B cell (primary cell): ENCODE measurements around the gene GALM. TPM values are rescaled to one million over a fixed set of nuclear protein-coding genes. Genes with fewer than 3 reads are reported as not detected.

ENCODE experiments used
- ATAC-seq: fragments of 200-7000 bp; cut with Tn5 transposase; one replicate; pipeline ENCODE4 v1.10.0; 2021; ENCODE audit warnings: low read depth, mild to moderate bottlenecking, moderate number of reproducible peaks, moderate library complexity
- CTCF ChIA-PET: fragments of 350-600 bp; sonication (Branson Sonifier 250); formaldehyde crosslinking; loops from one replicate; lab custom pipeline; 2021; ENCODE audit warnings: antibody characterized with exemption, inconsistent platforms; lab: Charles Lee
- POLR2A ChIA-PET: fragments of 350-600 bp; sonication (Branson Sonifier 250); formaldehyde crosslinking; loops from one replicate; lab custom pipeline; 2021; ENCODE audit warnings: antibody characterized with exemption; lab: Charles Lee
- DNase-seq: peaks from one replicate; pipeline ENCODE4 v3.0.0; 2013
- H2AFZ ChIP-seq: 2 replicates; pipeline ENCODE4 v1.6.1; 2012; ENCODE audit warnings: mild to moderate bottlenecking, low read depth, low read length; ENCODE audit not compliant: insufficient read depth, poor library complexity, severe bottlenecking
- H3K27ac ChIP-seq, 2 donors: 1 replicate in 1 of 2; 2 replicates in 1 of 2; pipeline ENCODE4 v1.5.1; 2012 to 2013; ENCODE audit warnings: low read length in 2 of 2, mild to moderate bottlenecking in 2 of 2, moderate library complexity in 1 of 2
- H3K27me3 ChIP-seq, 4 experiments: fragments of 200-600 bp in 1 of 4; sonication (generic) in 1 of 4; replicated peaks in 1 of 4; 1 replicate in 2 of 4; 2 replicates in 2 of 4; pipeline versions ENCODE4 v1.6.1 to v1.7.0; 2013 to 2016; ENCODE audit warnings: low read length in 3 of 4, mild to moderate bottlenecking in 2 of 4, mixed read lengths in 1 of 4, moderate library complexity in 1 of 4; ENCODE audit not compliant: insufficient read depth in 4 of 4, control insufficient read depth in 3 of 4; ENCODE audit errors: control extremely low read depth in 1 of 4
- H3K36me3 ChIP-seq, 2 experiments: replicated peaks in 1 of 2; 1 replicate in 1 of 2; 2 replicates in 1 of 2; pipeline versions ENCODE4 v1.6.1 to v1.7.1; 2013; ENCODE audit warnings: low read length in 1 of 2; ENCODE audit not compliant: insufficient read depth in 2 of 2, control insufficient read depth in 1 of 2; ENCODE audit errors: control extremely low read depth in 1 of 2, extremely low read depth in 1 of 2
- H3K4me1 ChIP-seq, 2 donors: fragments of 200-600 bp in 1 of 2; sonication (generic) in 1 of 2; 1 replicate in 1 of 2; 2 replicates in 1 of 2; pipeline versions ENCODE4 v1.5.1 to v1.6.1; 2013 to 2017; ENCODE audit warnings: low read length in 2 of 2; ENCODE audit not compliant: control insufficient read depth in 2 of 2, insufficient read depth in 2 of 2
- H3K4me2 ChIP-seq: replicated peaks from 2 replicates; pipeline ENCODE3; 2012; ENCODE audit warnings: mild to moderate bottlenecking, low read depth, low read length; ENCODE audit not compliant: poor library complexity, severe bottlenecking
- H3K4me3 ChIP-seq, 5 experiments: fragments of 200-600 bp in 1 of 5; sonication (generic) in 1 of 5; 1 replicate in 3 of 5; 2 replicates in 2 of 5; pipeline versions ENCODE4 v1.5.1 to v1.7.0; 2011 to 2016; ENCODE audit warnings: low read length in 4 of 5, mild to moderate bottlenecking in 4 of 5, low read depth in 2 of 5, control low read depth in 1 of 5, moderate library complexity in 1 of 5; ENCODE audit not compliant: insufficient read depth in 1 of 5; ENCODE audit errors: control extremely low read depth in 1 of 5, extremely low read depth in 1 of 5
- H3K79me2 ChIP-seq: fragments of 200-600 bp; sonication (generic); one replicate; pipeline ENCODE4 v1.6.0; 2016; ENCODE audit warnings: low read length; ENCODE audit not compliant: control insufficient read depth, insufficient read depth
- H3K9ac ChIP-seq: fragments of 200-600 bp; sonication (generic); 2 replicates; pipeline ENCODE4 v1.6.1; 2017; ENCODE audit warnings: mild to moderate bottlenecking, low read length, moderate library complexity
- H3K9me3 ChIP-seq, 3 donors: one replicate each; pipeline versions ENCODE4 v1.6.1 to v1.7.1; 2013; ENCODE audit warnings: low read length in 2 of 3; ENCODE audit not compliant: control insufficient read depth in 2 of 3, insufficient read depth in 1 of 3; ENCODE audit errors: control extremely low read depth in 1 of 3
- H4K20me1 ChIP-seq: 2 replicates; pipeline ENCODE4 v1.6.0; 2012; ENCODE audit warnings: mild to moderate bottlenecking, low read length; ENCODE audit not compliant: insufficient read depth, control insufficient read depth, poor library complexity, severe bottlenecking
- H3K27ac Mint-ChIP-seq: one replicate; pipeline ENCODE4 v1.8.0; 2021; ENCODE audit warnings: mixed read lengths
- H3K27me3 Mint-ChIP-seq: one replicate; pipeline ENCODE4 v1.8.0; 2021; ENCODE audit warnings: mixed read lengths
- H3K4me1 Mint-ChIP-seq: one replicate; pipeline ENCODE4 v1.8.0; 2021; ENCODE audit warnings: mixed read lengths
- H3K4me3 Mint-ChIP-seq: one replicate; pipeline ENCODE4 v1.8.0; 2021; ENCODE audit warnings: mixed read lengths
- H3K9me3 Mint-ChIP-seq: one replicate; pipeline ENCODE4 v1.8.0; 2022; ENCODE audit warnings: mixed read lengths; ENCODE audit not compliant: insufficient read depth
- CTCF ChIP-seq: fragments of 200-600 bp; IDR thresholded peaks from one replicate; pipeline ENCODE4 v1.8.0; 2022; ENCODE audit warnings: antibody characterized with exemption, mild to moderate bottlenecking
- EZH2 ChIP-seq: IDR thresholded peaks from 2 replicates; pipeline ENCODE4 v1.6.1; 2012; ENCODE audit warnings: borderline replicate concordance, low read depth, mild to moderate bottlenecking, moderate library complexity, low read length; ENCODE audit not compliant: insufficient read depth, poor library complexity, severe bottlenecking
- WGBS: methylation state at CpG from one replicate; pipeline ENCODE4 v1.1.5; 2013; ENCODE audit warnings: missing lambda C conversion rate; ENCODE audit not compliant: insufficient coverage; 5-methylcytosine and 5-hydroxymethylcytosine counted together
- intact Hi-C: fragments of 100-400 bp; cut with micrococcal nuclease; formaldehyde crosslinking; loops from one replicate; pipeline ENCODE4 v1.10.0; 2022
- polyA plus RNA-seq: library from polyadenylated mRNA; depleted of rRNA; stranded (reverse); fragments of >200 nt; gene quantifications from 2 replicates; pipeline ENCODE4 v1.2.3, GENCODE V29; 2012
- total RNA-seq, 2 donors: library from RNA; stranded (reverse); fragments of 120-200 nt in 1 of 2; gene quantifications; 1 replicate in 1 of 2; 2 replicates in 1 of 2; pipeline versions ENCODE4 v1.2.3 to v1.2.4, GENCODE V29; 2013 to 2022

GALM gene
- total and polyA plus RNA-seq, 2 donors (not counting 1 experiment from before 2014, with no cell fraction given): 5.1 to 9.7 TPM

GRCh38 chr2:38627391-38627790, 38.5 kb upstream of the GALM start:
- Mint-ChIP-seq H3K4me3 (no peak overlapping the region), H3K27me3 (peaks cover 48% of the 10 kb centered on the region), H3K9me3 (no peaks in the 10 kb centered on the region), H3K27ac (no peak overlapping the region), H3K4me1 (no peaks in the 10 kb centered on the region)
- H3K4me3 ChIP-seq: no peak overlapping the region
- no peaks in the 10 kb centered on the region for H3K79me2 ChIP-seq
- ATAC-seq (no peak), DNase-seq (no peak)
- H3K4me2 ChIP-seq: no peak overlapping the region
- POLR2A ChIA-PET: interaction anchor here (0.6 kb wide), 1 partner anchor 205 kb away, joined by 6 read pairs; no protein-coding TSS in a partner anchor
- H3K9me3 ChIP-seq: peaks cover 0 to 6% (median 0%) of the 10 kb centered on the region in 3 donors
- H3K27ac ChIP-seq: no peak overlapping the region
- H3K27me3 ChIP-seq: peaks cover 0 to 26% (median 20%) of the 10 kb centered on the region in 4 experiments
- no peak overlapping the region for H2AFZ ChIP-seq
- peaks cover 0 to 4% of the 10 kb centered on the region in 2 donors for H3K4me1 ChIP-seq
- CTCF ChIA-PET: interaction anchor here (1.2 kb wide), 1 partner anchor 45 kb away, joined by 7 read pairs; no protein-coding TSS in a partner anchor
- no peak overlapping the region for H3K9ac ChIP-seq
- 100% methylated on average over 2 of the region's 4 CpGs for WGBS
- H3K36me3 ChIP-seq: no peaks in the 10 kb centered on the region
- intact Hi-C loops: no loop called here
- TF ChIP-seq EZH2 (no peak), CTCF (no peak)
- H4K20me1 ChIP-seq: no peaks in the 10 kb centered on the region

- ATAC-seq (no peak), DNase-seq (no peak)
- ChIA-PET CTCF (no interaction called here), POLR2A (no interaction called here)
- no peak for TF ChIP-seq CTCF
- TF ChIP-seq EZH2: no peak
- no peak overlapping the region for H3K4me2 ChIP-seq
- peaks cover 43% of the 10 kb centered on the region for H3K27me3 Mint-ChIP-seq
- H4K20me1 ChIP-seq: no peaks in the 10 kb centered on the region
- peaks cover 0 to 6% (median 0%) of the 10 kb centered on the region in 3 donors for H3K9me3 ChIP-seq
- H3K36me3 ChIP-seq: no peaks in the 10 kb centered on the region
- intact Hi-C loops: no loop called here
- H3K79me2 ChIP-seq: no peaks in the 10 kb centered on the region
- H3K9ac ChIP-seq: no peak overlapping the region
- peaks cover 1 to 7% of the 10 kb centered on the region in 2 donors for H3K4me1 ChIP-seq
- no peak overlapping the region for H2AFZ ChIP-seq
- 100% methylated on average over 1 of the region's 1 CpG for WGBS
- no peaks in the 10 kb centered on the region for H3K9me3 Mint-ChIP-seq
- H3K27me3 ChIP-seq: peaks cover 0 to 23% (median 17%) of the 10 kb centered on the region in 4 experiments
- H3K27ac ChIP-seq: no peak overlapping the region
- no peak overlapping the region for H3K4me3 Mint-ChIP-seq
- no peak overlapping the region for H3K27ac Mint-ChIP-seq
- H3K4me3 ChIP-seq: no peak overlapping the region
- H3K4me1 Mint-ChIP-seq: peaks cover 9% of the 10 kb centered on the region
These were observed 36.2 kb upstream of the GALM start for GRCh38 chr2:38629684-38630083.
